Measurements from ENCODE around the gene C16orf74. TPM values are rescaled to one million over a fixed set of nuclear protein-coding genes. Genes with fewer than 3 reads are reported as not detected.

Gene C16orf74
- polyA plus RNA-seq, 1 donor, result 1.8 TPM

Other genes starting within 250 kb of the C16orf74 start
- 70.2 TPM for gene GSE1, start 137.8 kb downstream of the C16orf74 start, polyA plus RNA-seq (ENCODE audit: insufficient read length)
- gene GINS2, start 62.1 kb downstream of the C16orf74 start, polyA plus RNA-seq (ENCODE audit: insufficient read length), result 6.5 TPM
- gene EMC8, start 48.4 kb upstream of the C16orf74 start, polyA plus RNA-seq (ENCODE audit: insufficient read length), result 21.5 TPM
- 433 TPM for gene COX4I1, start 48.6 kb upstream of the C16orf74 start, polyA plus RNA-seq (ENCODE audit: insufficient read length)
- gene IRF8, start 148.1 kb upstream of the C16orf74 start, polyA plus RNA-seq (ENCODE audit: insufficient read length), result 10.2 TPM

All from hindlimb muscle (tissue), 1 donor.